ENCODE data around the gene HCRT. TPM values are rescaled to one million over a fixed set of nuclear protein-coding genes. Genes with fewer than 3 reads are reported as not detected.

Gene HCRT, protein sequence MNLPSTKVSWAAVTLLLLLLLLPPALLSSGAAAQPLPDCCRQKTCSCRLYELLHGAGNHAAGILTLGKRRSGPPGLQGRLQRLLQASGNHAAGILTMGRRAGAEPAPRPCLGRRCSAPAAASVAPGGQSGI
- total RNA-seq: not detected in 2 replicates

DNA sequence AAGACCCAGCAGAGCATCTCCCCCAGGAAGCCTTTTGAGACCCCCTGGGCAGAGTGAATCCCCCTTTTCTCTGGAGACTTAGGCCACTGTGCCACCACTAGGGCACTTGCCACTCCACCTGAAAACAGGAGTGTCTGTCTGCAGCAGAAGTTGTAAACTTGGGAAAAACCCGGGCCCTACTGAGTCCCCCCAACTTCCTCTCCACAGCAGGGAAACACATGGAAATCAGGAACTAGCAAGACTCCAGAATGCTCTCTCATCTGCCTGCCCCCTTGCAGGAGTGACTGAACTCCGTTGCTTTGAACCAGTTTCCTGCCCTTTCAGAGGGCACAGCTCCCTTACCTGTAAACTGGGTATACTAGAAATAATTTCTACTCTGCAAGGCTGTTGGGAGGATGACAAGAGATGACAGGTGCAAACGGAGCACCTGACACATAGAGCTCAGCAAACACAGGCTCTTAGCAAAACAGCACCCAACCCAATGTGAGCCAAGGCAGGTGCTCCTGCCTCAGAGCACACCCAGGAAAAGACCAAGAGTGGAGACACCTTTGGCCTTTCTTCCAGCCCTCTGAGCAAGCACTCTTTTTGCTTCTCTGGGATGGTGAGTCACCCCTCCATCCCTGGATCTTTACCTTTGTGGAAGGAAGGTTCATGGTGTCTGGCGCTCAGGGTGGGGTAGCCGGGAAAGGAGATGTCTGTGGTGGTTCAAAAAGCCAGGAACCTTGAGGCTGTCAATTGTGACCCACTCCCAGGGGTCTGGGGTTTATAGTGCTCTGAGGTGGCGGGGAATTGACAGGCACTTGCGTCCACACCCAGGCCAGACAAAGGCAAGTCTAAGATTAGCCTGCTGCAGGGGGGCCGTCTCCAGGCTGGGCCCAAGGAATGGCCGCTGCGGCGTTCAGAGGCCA, at the start of gene HCRT:
Gene HCRT (minus strand): TSS at position 740 of the 908 bp plus-strand sequence. CDS start 87 bp downstream, at position 653.

DNA sequence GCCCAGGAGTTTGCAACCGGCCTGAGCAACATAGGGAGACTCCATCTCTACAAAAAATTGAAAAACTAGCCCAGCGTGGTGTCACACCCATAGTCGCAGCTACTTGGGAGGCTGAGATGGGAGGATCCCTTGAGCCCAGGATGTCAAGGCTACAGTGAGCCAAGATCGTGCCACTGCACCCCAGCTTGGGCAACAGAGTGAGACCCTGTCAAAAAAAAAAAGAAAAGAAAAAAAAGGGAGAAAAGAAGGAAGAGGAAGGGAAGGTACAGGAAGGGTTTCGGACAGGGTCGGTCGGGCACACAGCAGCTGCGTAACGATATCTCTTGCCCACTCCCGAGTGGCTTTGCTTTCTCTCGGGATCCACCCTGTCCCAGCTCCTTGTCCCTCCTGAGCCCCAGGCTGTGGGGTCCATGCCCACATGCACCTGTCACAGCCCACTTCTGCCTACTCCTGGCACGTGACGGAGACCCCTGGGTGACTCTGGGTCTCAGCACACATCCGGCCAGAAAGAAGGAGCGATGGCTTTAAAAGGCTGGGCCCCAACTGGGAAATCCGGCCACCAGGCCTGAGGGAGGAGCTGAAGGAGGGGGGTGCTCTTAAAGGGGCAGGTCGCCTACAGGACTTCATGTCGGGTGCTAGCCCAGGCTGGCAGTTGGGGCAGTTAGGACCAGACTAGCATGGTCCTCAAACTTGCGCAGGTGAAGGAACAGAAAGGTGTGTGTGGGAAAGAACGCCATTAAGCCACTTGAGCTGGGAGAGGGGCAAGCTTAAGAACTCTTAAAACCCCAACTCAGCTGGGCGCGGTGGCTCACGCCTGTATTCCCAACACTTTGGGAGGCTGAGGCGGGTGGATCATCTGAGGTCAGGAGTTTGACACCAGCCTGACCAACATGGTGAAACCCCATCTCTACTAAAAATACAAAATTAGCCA, 9.0 kb upstream of the HCRT start, which contains the start of gene GHDC:
Gene GHDC (minus strand): TSS at position 526 of the 931 bp plus-strand sequence. CDS start 913 bp downstream, outside the sequence.

DNA sequence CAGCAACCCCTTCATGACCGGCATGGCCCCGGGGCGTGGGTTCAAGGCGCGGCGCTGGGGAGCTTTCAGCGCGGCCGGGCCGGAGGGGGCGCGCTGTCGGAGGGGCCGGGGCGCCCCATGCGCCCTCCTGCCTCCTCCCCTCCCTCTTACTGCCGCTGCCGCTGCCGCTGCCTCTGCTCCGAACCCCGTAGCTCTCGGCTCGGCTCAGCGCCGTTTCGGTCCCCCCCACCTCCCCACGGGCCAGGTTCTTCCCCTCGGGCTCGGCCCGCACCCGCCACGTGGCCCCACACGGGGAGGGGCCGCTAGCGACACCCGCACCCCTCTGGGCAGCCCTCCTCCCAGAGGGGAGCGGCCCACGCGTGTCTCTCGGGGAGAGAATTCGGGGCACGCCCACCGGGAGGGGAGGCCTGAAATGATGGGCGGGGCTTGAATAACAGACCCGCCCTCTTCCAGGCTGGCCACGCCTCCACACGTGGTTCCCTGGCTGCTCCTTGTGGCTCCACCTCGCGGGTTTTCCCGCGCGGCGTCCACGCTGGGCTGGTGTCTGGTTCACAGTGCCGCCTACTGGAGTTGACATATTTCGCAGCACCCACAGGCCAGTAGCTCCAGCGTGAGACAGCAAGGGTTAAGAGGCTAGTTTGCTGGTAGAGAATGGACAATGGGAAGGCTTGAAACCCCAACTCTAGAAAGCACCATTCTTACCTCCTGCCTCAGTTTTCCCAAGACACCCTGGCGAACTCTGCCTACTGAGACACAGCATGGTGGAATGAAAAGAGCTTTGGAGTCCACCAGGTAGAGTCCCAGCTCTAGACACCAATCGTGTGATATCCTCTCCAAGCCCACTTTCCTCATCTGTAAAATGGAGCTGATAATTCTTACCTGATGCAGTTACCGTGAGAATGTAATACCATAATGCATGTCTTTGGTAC, 4.1 kb downstream of the HCRT start, which contains the start of gene KCNH4:
Gene KCNH4 (minus strand): TSS at position 221 of the 929 bp plus-strand sequence. CDS start 197 bp downstream, at position 24.

Other genes starting within 250 kb of the HCRT start
- 79.4 and 83.3 TPM in 2 replicates for gene CNP, start 218.7 kb downstream of the HCRT start, total RNA-seq
- 64.6 and 67.3 TPM in 2 replicates for gene DNAJC7, start 168.0 kb downstream of the HCRT start, total RNA-seq
- gene NKIRAS2, start 165.4 kb downstream of the HCRT start, total RNA-seq: 42.9 and 52.8 TPM in 2 replicates
- gene C17orf113, start 134.9 kb downstream of the HCRT start, total RNA-seq: under 0.01 TPM in 2 replicates
- gene ZNF385C, start 87.0 kb downstream of the HCRT start, total RNA-seq: not detected in 2 replicates
- 9.8 and 9.9 TPM in 2 replicates for gene DHX58, start 72.7 kb downstream of the HCRT start, total RNA-seq
- 11.3 and 19.9 TPM in 2 replicates for gene KAT2A, start 64.1 kb downstream of the HCRT start, total RNA-seq
- gene HSPB9, start 62.6 kb downstream of the HCRT start, total RNA-seq: not detected in 2 replicates
- 109 and 135 TPM in 2 replicates for gene RAB5C, start 30.5 kb downstream of the HCRT start, total RNA-seq
- not detected in 2 replicates for gene KCNH4, start 4.3 kb downstream of the HCRT start, total RNA-seq
- gene GHDC, start 9.0 kb upstream of the HCRT start, total RNA-seq: 15.2 and 34.3 TPM in 2 replicates
- gene STAT5B, start 90.9 kb upstream of the HCRT start, total RNA-seq: 19.7 and 23.1 TPM in 2 replicates
- gene STAT5A, start 103.0 kb upstream of the HCRT start, total RNA-seq: 8.3 and 14.1 TPM in 2 replicates
- 62.3 and 75.7 TPM in 2 replicates for gene STAT3, start 203.0 kb upstream of the HCRT start, total RNA-seq
- 810 and 847 TPM in 2 replicates for gene CAVIN1, start 237.8 kb upstream of the HCRT start, total RNA-seq